Activated T-helper 1 cell treated with Interleukin-2 at 50 U/mL for 16 hours (primary cell): Measurements from ENCODE around the gene HNRNPF.

ENCODE experiments used
- DNase-seq: peaks from one replicate; pipeline ENCODE4 v3.0.0-alpha.2; 2020; ENCODE audit warnings: low read depth

Gene HNRNPF

DNA sequence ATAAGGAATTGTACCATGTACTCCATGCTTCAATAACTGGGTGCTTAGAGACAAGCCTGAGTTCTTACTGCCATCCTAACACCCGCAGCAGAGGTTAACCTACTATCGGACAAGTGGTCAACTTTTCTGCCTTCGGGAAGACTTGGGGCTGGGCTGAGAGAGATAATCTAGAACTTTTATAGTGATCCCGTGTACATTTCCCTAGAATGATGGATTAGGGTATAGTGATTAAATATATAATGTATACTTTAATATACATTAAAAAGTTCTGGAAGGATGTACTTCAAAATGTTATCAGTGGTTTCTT, 12.2 kb upstream of the HNRNPF start:
- no peak for DNase-seq

GRCh38 chr10:43420369-43421200, 11.6 kb upstream of the HNRNPF start:
- DNase-seq: peak; percentile 73

DNA sequence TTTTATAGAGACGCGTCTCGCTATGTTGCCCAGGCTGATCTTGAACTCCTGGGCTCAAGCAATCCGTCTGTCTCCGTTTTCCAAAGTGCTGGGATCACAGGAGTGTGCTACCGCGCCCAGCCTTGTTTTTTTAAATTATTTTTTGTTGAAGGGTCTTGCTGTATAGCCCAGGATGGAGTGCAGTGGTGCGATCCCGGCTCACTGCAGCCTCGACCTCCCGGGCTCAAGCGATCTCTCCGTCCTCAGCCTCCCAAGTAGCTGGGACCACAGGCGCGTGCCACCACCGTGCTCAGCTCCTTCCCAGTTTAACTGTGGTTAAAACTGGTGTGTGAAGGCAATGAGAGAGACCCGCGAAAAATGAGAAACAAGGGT, 11.0 kb upstream of the HNRNPF start:
- no peak for DNase-seq

DNA sequence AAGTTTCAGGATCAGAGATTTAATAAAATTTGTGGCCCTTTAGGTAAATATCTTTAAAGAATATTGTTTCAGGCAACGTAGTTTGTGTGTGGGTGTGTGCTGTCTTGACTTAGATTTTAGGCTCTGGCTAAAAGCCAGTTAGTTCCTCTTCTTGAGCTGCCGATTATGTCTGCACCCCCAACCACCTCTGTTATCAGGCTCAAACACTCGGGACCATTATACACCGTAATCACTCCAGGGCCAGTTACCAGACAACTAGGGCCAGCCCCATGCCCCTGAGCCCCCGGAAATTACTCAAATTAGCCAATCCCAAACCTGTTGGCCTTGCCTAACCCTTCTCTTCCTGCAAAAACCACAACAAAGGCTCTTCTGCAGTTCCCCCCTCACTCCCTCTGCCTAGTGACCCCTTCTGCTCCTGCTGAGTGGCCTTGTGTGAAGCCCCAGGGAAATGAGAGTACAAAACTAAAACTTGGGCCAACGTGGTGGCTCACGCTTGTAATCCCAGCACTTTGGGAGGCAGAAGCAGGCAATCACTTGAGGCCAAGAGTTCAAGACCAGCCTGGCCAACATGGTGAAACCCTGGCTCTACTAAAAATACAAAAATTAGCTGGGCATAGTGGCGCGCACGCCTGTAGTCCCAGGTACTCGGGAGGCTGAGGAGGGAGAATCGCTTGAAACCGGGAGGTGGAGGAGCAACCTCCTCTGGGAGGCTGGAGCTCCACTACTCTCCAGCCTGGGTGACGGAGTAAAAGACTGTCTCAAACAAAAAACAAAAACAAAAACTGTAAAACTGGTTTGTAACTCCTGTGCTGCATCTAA, 9.2 kb upstream of the HNRNPF start:
- no peak for DNase-seq

GRCh38 chr10:43415544-43415943, 6.6 kb upstream of the HNRNPF start:
- DNase-seq: no peak

GRCh38 chr10:43411536-43411935, 2.5 kb upstream of the HNRNPF start:
- no peak for DNase-seq

GRCh38 chr10:43410345-43410744, 1.4 kb upstream of the HNRNPF start:
- DNase-seq: no peak

DNA sequence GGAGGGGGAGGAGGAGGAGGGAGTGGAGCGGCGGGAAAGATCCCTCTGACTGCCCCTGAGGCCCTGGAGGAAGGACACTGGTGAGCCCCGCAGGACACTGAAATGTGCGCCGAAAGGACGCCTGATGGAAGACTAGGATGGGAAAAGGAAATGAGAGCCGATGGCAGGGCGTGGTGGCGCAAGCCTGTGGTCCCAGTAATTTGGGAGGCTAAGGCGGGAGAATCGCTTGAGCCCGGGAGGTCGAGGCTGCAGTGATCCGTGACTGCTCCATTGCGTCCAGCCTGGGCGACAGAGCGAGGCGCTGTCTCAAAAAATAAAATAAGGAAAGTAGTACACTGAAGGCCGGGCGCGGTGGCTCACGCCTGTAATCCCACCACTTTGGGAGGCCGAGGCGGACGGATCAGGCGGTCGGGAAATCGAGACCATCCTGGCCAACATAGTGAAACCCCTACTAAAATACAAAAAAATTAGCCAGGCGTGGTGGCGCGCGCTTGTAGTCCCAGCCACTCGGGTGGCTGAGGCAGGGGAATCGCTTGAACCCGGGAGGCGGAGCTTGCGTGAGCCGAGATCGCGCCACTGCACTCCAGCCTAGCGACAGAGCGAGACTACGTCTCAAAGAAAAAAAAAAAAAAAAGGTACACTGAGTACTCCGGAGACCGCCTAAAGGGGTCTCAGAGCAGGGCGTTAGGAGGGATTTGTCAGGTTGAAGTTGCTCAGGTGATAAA, 561 bp upstream of the HNRNPF start:
- peak; percentile 52 for DNase-seq

DNA sequence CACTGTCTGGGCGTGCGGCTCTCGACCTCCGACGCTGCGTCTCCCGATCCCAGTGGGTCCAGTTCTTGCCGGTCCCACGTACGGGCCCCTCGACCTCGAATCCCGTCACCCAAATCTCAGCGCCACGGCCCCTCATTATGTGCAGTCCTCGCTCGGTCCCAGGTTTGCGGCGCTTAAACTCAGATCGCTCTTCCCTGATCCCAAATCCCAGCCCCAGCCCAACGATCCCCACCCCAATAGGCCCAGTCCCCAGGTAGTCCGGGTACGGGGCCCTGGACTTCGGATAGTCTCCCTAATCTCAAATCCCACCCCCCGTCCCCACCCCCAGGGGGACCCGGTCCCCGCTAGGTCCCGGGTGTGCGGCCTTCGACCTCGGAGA, 666 bp downstream of the HNRNPF start:
- no peak for DNase-seq

DNA sequence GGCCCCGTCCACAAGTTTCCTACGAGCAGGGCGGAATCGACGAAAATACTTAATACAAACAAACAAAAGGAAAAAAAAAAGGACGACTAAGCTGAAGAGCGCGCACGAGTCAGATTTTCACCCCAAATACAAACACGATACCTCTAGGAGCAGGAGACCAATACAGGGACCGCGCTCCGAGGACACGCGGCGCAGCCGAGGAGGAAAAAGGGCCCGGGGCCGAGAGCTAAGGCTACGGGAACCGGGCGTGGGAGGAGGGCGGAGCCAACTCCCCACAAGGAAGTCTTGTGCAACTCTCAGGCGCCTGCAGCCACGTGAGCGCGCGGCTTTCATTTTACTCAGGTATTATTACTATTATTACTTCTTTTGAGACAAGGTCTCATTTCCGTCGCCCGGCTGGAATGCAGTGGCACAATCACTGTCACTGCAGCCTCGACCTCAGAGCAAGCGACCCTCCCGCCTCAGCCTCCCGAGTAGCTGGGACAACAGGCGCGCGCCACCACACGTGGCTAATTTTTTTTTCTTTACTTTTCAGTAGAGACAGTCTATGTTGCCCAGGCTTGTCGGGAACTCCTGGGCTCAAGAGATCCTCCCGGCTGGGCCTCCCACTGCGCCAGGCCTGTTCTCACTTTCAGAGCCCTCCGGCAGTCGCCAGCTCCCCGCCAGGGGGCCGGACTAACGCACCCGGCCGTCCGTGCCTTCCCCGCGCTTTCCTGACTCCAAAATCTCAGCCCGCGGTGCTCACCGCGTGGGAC, 1.2 kb downstream of the HNRNPF start:
- peak; percentile 70 for DNase-seq

DNA sequence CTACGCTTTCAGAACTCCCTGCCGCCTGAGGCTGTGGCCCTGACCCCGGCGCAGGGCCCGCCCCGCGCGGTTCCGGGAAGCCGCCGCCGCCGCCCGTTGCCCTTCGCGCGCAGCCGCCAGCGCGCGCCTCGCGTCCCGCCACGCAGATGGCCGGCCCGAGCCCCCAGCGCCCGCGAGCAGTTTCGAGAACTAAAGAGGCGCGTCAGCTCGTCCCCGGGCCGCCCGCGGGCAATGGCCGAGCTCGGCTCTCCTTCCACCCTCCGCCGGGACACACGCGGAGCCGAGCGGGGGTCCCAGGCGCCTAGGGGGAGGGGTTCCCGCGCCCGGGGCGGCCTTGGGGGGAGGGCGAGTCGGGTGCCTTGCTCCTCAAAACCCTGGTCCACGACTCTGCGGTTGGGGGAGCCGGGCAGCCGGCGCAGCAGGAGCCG, 1.8 kb downstream of the HNRNPF start:
- peak; percentile 50 for DNase-seq

GRCh38 chr10:43404704-43405084, 4.3 kb downstream of the HNRNPF start:
- no peak for DNase-seq

- no peak for DNase-seq
Observed at GRCh38 chr10:43403911-43404703, 4.9 kb downstream of the HNRNPF start.

DNA sequence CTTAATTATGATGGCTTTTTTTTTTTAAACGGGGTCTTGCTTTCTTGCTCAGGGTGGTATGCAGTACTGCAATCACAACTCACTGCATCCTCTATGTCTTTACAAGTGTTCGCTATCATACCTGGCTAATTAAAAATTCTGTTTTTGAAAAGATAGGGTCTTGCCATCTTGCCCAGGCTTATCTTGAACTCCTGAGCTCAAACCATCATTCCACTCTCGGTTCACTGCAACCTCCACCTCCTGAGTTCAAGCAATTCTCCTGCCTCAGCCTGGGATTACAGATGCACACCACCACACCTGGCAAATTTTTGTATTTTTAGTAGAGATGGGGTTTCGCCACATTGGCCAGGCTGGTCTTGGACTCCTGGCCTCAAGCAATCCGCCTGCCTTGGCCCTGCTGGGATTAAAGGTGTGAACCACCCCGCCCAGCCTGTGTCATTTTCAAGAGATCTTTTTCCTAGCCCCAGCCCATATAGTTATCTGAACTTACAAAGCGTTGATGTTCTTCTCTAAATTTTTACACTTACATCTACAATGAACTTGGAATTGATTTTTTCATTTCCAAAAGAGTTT, 6.0 kb downstream of the HNRNPF start:
- no peak for DNase-seq

DNA sequence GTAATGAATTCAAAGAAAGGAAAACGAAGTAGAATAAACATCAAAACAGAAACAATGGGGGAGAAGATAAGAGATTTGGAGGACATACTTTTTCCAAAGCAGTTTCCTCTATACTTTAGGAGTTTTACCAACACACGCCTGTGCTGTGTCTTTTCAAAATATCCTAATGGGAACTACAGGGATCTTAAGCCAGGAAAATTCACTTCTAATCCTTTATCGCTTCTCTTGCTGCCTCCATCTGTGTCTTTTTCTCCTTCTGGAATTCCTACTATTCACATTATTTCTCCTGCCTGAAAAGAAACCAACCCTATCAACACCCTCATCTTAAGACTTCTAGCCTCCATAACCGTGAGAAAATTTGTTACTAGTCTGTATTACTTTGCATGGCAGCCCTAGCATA, 6.8 kb downstream of the HNRNPF start:
- DNase-seq: no peak

DNA sequence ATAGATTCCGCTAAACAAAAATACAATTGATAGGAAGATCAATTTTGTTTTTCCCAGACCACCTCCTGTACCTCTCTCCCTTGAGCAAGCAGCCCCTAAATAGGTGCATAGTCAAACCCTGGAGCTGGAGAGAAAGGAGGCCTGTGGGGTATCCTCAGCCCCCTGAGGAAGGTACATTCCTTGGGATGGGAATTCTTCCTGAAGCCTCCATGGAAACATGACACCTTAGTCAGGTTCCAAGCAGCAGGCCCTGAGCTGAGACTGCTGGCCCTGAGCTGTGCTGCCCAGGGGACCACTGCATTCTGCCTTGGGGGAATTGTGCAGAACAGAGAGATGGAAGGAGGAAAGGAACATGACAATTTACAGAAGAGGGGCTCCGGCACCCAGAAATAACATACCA, 7.4 kb downstream of the HNRNPF start:
- DNase-seq: no peak

- DNase-seq: no peak
Observed at GRCh38 chr10:43399320-43400310, 9.4 kb downstream of the HNRNPF start.

DNA sequence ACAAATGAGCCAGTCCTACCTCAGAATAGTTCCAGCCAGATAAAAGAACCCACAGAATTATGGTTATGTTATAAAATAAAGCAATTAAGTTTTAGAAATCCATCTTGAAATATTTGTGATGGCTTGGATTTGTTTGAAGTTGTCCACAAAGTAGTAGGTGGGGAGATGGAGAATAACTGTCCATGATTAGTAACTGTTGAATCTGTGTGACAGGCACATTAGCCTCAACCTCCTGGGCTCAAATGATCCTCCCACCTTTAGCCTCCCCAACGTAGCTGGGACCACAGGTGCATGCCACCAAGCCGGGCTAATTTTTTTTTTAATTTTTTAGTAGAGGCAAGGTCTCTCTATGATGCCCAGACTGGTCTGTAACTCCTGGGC, 10.1 kb downstream of the HNRNPF start:
- no peak for DNase-seq

GRCh38 chr10:43396928-43397624, 11.9 kb downstream of the HNRNPF start:
- DNase-seq: peak; percentile 67
